ENCODE data around the gene TMEM179.

Gene TMEM179

DNA sequence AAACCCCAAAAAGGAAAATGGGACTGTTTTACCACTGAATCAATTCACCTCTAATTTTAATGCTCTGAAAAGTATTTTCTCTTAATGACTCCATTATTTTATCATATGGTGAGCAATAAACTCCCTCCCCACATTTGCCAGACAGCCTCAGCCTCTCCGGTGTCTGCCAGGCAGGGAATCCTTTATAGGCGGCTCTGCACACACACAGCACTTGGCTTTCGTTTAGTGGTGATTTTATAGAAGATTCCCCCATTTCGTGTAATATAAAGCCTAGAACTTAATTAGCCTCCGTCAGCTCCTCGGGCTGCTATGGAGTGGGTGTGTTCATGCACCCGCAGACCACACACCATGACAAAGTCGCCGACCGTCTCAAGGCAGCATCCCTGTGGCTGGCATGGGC is 35.1 kb downstream of the TMEM179 start:
- DNase-seq (ENCODE audit: low read depth, low spot score): no peak

DNA sequence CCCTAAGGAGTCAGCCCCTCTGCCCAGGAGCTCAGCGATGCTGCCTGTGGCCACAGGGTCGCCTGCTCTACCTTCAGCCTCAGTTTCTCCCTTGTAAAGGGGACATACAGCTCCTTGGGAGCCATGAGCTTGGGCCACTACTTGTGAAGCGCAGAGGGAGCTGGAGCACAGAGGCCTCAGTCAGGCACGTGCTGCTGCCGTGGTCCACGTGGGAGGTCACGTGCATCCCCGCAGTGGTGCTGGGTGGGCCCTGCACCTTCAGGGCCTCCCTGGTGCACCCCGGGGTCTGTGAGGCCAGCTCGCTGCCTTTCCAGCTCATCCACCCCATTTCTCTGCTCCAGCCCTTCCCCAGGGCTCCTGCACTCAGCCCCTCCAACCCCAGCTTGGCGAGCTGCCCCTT is 36.0 kb downstream of the TMEM179 start:
- no peak for DNase-seq (ENCODE audit: low read depth, low spot score)

DNA sequence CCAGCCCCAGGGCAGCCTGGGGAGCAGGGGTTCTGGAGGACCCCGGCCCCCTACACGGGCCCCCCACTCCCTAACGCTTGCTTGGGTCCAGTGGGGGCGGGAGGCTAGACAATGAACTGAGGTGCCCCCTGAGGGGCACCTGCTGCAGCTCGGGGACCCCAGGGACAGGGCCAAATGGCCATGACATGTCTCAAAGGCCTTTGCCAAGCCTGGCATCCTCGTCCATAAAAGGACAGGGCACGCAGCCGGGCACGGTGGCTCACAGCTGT is 36.7 kb downstream of the TMEM179 start:
- no peak for DNase-seq (ENCODE audit: low read depth, low spot score)

DNA sequence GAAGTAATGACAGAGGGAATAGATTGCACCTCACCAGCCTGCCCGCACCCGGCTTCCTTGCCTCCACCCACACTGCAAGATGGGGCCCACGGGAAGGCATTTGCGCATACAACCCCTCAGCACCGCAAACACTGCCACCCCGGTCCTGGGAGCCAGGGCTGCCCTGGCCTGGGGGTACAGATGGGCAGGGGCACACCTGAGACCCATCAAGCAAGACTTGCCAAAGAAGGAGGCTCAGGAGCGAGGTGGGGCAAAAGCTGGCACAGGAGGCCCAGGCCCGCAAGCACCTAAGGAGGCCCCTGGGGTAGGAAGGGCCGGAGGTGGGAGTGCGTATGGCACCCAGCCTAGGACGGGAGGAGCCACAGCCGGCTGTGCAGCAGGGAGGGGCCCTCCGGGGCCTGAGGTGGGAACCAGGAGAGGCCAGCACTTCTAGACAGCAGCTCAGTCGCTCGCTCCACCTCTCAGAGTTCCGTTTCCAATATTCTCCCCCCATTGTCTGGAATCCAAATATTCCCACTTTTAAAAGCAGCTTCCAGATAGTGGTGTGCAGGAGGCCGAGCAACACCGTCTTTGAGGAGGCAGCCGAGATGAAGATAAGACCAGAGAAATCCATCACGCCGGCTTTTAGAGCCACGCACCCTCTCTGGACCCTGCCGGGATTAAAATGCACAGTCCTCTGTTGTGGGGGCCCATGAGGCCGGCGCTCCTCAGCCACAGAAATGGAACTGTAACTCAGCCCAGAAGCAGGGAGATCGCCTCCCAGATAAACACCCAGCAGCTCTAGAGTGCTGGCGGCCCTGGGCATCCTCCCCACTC is 37.2 kb downstream of the TMEM179 start:
- no peak for DNase-seq (ENCODE audit: low read depth, low spot score)

DNA sequence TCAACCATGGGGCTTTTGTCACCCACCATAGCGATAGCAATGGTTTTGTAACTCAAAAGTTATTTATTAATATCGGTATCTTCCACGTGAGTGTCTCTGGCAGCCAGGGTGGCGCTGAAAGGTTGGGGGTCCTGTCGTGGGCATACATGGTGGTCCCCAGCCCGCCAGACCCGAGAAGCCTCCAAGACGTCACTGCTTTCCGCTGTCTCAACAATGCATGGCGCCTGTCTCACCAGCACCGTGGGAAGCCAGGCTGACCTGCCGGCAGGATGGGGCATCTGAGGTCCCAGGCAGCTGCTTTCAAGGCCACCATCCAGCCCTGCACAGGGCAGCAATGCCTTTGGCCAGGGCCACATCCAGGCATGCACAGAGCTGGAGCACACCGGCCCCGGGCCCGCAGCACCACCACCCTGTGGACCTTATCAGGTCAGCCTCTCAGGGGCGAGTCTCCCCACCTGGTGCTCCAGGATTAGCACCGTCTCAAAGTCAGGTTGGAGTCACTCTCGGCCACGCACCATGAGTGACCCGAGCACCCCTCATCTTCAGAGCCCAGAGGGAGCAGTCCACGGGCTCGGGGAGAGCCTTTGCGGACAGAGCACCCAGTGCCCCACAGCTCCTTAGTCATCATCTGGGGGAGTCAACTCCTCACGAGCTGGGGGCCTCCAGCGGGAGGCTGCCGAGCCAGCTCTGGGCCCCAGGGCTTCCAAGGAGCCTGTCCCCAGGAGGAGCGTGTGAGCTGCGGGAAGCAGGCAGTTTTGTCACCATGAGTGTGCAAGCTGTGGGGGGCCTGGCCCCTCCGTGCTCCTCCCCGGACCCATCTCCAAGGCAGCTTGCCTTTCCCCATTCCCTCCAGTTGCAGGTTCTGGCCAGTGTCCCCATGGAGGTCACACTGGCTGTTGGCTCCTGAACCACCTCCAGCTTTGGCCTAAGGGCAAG is 39.6 kb downstream of the TMEM179 start:
- no peak for DNase-seq (ENCODE audit: low read depth, low spot score)

DNA sequence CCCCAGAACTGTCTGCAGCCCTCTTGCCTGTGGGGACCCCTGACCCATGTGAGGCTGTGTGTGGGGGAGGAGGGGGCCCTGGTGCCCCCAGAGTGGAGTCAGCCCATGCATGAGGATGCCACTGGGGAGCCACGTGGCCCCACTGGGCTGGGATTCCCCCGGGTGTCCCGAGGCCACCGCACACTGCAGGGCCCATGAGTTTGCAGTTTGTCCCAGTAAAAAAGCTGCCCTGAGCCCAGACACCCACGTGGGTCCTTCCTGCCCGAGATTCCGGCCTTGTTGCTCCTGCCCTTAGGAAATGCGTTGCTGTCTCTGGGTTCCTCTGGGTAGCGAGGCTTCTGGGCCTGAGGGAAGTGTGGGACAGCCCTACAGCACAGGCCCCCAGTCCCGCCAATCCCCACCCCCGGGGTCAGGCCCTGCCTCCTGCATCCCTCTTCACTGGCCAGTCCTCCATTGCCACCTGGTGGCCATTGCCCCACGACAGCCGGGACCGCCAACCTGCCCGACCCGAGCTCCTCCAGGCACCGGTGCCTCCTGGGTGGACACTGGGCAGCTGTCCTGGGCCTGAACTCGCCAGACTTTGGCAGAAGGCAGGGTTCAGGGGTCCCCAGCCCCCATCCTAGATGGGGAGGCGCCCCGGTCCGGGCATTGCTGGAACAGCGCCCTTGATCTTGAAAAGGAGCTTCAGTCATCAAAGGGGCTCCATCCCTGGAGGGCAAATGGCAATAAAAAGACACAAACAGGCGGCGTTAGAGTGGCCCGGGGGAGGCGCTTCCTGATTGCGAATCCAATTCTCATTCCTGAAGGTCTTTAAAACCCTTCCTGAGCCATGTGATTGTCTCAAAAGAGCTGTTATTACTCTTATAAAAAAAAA is 40.6 kb downstream of the TMEM179 start:
- peak; percentile 48 for DNase-seq (ENCODE audit: low read depth, low spot score)

DNA sequence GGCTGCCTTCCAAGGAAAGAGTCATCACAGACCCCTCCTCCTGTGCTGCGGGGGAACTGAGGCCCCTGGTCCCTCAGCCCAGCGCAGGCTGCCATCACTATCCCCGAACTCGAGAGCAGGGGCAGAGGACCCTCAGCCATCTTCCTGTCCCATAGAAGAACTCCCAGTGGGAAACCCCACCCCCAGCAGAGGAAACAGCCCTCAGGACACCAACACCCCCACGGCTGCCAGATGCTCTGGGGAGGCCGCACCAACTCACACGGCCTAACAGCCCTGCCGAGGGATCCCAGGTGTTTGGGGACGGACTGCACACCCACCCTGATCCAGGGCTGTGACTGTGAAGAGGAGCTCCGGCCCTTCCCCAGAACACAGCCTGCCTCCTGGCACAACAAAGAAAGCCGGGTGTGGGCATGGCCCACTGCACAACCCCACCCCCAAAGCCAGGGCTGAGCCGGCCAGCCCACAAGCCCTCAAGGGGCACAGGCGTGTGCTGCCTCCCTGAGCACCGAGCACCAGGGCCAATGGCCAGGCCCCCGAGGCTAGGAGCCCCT is 41.3 kb downstream of the TMEM179 start:
- no peak for DNase-seq (ENCODE audit: low read depth, low spot score)

DNA sequence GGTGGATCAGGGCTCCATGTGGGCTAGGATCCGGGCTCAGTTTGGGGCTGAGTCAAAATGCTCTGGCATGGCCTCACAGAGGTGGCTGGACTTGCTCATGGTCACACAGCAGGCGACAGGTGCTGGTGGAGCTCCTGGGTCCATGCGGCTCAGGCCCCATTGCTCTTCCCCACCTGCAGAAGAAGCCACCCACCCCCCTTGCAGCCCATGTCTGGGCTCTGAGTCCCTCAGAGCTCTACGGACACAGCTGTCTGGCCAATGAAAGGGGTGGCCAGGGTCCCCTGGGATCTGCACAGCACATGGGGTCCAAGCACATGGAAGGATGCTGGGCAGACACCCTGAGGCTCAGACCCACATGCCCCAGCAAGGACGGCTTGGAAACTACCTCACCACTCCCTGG is 42.0 kb downstream of the TMEM179 start:
- no peak for DNase-seq (ENCODE audit: low read depth, low spot score)

DNA sequence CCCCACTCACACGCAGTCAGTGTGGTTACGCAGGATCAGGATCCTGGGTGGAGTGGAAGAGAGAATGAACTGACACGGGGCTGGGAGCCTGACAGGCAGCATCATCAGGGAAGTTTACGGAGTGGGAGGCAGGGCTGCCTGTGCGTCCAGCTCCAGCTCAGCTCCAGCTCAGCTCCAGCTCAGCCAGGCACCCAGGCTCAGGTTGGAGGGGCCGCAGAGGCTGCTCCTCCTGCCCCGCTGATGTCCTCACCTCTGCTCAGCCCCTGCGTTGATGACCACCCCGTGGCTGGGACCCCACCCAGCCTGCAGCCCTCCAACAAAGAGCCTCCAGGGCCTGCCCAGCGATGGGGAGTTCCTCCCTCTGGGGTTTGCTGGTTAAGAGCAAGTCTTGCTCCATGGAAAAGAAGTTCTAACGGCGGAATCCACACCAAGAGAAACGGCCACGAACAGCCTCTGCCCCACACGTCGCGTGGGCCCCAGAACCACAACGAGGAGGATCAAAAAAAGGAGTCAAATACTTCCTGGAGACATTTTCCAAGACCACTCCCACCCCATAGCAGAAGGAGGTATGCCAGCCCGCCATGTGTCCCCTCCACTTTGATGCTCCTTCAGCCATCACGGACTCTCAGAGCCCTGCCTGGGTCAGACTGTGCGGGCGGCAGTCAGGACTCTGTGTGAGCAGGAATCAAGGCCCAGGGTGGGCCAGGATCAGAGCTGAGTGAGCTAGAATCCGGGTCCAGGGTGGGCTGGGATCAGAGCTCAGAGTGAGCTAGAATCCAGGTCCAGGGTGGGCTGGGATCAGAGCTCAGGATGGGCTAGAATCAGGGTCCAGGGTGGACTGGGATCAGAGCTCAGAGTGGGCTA is 42.7 kb downstream of the TMEM179 start:
- no peak for DNase-seq (ENCODE audit: low read depth, low spot score)

DNA sequence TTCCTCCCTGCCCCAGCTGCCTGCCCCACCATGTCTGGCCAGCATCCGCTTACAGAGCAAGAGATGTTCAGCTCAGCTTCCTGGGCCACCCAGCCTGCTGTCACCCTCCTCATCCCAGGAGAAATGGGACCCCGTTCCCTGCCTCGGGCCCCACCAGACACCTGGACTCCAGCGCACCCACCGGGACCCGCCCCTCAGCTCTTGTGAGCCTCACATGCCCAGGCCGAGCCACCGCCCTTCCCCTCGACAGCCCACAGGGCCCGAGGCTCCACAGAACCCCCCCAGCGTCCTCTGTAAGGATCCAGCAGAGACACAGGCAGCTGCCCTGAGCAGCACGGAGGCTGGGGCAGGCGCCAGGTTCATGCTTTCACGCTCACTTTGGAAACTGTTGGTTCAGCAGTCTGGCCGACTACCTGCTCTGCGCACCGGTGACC is 43.4 kb downstream of the TMEM179 start:
- DNase-seq (ENCODE audit: low read depth, low spot score): no peak

DNA sequence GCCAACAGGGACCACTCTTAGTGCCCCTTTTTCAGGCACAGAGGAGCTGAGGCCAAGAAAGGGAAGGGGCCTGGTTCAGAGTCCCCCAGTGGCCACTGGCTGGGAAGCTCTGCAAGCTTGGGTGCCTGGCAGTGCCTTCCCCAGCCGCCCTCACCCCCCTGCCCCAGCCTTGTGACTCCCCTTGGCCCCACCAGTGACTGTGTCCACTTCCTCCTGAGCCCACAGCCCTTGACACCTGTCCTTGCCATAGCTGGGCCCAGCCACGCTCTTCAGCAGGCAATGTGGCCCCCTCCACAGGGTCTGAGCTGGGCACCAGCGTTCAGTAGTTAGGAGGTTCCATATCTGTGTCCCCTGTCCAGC is 44.0 kb downstream of the TMEM179 start:
- DNase-seq (ENCODE audit: low read depth, low spot score): no peak

DNA sequence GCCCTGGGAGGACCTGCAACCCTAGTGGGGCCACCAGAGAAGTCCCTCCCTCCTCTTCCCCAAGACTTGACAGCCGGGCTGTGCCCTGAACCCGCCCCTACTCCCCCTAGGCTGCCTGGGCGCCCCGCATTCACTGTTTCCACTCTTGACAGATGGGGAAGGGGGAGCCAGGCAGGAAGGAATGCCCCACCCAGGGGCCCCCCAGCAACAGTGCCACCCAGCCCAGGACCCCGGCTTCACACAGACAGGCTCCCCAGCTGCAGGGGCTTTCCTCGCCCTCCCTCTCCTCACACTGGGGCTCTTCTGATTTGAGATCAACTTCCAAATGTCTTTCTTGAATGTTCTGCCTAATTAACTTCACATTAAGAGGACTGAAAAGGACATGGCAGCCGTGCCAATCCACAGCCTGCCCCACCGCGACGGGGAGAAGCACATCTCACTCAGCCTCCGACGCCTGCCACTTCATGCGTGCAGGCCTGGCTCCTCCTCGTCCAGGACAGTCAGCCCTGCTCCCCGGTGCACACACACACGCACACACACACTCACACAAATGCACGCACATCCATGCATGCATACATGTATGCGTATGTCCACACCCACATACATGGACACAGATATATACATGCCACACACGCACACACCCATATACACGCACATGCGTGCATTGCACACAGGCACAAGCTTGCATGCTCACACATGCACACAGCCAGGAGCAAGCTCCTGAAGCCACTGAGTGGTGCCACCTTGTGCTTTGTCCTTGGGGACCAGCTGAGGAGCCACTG is 44.6 kb downstream of the TMEM179 start:
- no peak for DNase-seq (ENCODE audit: low read depth, low spot score)

DNA sequence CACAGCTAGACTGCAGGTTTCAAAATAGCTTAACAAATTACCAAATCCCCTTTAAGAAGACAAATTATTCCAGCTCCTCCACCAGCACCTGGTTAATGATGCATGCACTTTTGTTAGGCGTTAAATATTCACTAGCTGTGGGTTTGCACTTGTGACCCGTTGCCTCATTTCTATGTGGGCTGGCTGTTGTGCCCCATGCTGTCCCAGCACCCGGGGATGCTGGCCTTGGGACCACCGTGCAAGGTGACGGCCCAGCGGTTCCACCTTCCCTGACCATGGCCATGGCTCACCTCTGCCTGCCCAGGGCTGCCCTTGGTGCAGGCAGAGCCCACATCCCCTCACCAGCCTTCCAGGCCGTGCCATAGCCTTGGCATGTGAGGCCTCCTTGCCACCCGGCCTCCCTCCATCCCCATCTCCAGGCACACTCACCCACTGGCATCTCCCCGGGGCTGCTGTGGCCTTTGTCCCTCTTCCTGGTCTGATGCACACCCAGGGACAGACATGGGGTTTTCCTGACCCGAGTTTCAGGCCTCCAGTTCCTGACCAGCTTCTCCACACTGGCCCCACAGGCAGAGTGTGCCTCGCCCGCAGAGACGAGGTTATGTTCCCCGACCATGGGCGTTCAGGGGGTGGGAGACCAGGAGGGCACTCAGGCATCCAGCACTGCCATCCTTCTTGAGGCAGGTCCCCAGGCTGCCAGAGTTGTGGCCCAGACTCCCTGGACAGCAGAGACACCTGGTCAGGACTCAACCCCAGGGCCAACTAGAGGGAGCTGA is 45.4 kb downstream of the TMEM179 start:
- no peak for DNase-seq (ENCODE audit: low read depth, low spot score)

DNA sequence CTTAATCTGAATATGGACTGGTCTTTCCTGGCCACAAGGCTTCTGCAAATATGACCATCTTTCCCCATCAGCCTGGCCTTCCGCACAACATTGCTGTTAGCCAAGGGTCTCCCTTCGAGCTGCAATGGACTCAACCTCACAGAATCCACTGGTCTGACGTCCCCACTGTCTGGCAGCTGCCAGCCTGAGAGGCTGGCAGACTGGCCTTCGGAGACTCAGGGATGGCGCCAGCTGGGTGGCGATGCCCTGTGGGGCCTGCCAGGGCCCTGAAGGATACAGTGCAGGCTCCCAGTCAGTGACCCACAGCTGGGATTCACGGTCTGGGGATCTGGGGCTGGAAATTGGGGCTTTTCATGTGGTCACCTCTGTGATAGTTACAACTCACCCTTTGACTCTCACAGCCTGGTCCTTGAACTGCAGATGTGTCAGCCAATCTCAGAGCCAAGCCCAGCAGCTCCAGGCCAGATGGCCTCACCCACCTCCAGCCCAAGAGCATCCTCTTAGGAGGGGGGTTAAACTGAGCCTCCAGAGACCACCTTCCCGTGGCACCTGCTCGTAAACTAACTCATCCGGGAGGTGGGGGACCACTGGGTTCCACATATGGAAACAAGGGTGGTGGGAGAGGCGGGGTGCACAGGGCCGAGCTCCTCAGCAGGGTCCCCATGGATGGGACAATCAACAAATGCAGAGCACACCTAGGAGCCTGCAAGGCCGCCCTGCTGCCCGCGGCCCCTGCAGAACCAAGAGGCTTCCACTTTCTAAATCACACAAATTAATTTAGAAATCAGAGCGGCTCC is 46.1 kb downstream of the TMEM179 start:
- no peak for DNase-seq (ENCODE audit: low read depth, low spot score)

DNA sequence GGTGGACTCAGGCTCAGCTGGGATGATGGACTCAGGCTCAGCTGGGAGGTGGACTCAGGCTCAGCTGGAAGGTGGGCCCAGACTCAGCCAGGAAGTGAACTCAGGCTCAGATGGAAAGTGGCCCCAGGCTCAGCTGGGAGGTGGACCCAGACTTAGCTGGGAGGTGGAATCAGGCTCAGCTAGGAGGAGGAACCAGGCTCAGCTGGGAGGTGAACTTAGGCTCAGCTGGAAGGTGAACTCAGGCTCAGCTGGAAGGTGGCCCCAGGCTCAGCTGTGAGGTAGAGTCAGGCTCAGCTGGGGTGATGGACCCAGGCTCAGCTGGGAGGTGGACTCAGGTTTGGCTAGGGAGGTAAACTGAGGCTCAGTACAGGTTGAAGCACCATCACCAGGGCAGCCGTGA is 46.8 kb downstream of the TMEM179 start:
- DNase-seq (ENCODE audit: low read depth, low spot score): no peak

DNA sequence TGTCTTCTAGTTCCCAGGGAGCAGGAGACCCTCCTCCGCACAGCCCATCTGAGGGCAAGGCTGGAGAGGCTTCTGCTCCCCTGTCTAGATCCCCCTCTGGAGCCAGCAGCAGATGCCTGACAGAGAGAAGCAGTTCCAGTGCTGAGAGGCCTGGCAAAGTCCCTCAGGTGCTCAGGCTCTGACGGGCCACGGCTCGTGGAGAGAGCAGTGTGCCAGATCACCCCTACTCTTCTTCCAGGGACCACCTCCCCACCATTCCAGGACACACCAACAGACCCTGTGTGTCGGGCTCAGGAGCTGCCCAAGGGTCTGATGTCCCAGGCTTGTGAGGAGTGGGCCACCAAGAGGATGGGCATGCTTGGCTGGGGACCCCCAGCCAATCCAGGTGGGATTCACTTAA is 47.5 kb downstream of the TMEM179 start:
- no peak for DNase-seq (ENCODE audit: low read depth, low spot score)

DNA sequence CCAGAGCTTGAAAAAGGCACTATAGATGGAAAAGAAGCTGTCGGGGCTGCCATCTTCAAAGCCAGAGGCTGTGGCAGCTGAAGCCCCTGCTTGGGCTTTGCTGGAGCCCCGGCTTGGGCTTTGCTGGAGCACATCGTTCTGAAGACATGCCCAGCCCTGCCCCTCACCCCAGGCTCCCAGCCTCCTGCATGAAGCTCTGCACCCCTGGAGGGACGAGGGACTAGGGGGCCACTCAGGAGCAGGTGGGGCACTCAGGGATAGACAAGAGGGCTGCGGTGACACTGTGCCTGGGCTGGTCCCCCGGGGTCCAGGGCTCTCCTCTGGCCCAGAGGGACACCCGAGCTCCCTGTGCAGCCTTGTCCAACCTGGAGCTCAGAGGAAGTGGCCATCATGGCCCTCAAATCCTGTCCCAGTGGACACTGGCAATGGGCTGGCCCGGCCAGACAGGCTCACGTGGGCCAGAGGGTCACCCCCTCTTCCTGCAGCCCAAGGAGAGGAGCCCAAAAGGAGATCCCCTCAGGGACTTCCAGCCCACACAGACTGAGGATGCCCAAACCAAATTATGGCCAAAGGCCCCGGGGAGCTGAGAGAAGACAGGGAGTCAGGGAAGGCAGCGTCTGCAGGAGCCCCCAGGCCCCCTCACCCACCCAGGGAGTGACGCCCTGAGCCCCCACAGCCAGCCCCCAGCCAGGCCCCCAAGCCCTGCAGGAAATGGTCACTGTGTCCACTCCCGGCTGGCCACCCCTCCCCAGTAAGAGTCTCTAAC is 48.1 kb downstream of the TMEM179 start:
- no peak for DNase-seq (ENCODE audit: low read depth, low spot score)
